GM21360 (cell line): Measurements from ENCODE around the gene OBSCN.

Experiments
- ATAC-seq: cut with Tn5 transposase; IDR thresholded peaks from one replicate; pipeline ENCODE4 v1.9.1; 2021; ENCODE audit warnings: mild to moderate bottlenecking, moderate library complexity; ENCODE audit not compliant: unreplicated experiment

OBSCN gene, protein sequence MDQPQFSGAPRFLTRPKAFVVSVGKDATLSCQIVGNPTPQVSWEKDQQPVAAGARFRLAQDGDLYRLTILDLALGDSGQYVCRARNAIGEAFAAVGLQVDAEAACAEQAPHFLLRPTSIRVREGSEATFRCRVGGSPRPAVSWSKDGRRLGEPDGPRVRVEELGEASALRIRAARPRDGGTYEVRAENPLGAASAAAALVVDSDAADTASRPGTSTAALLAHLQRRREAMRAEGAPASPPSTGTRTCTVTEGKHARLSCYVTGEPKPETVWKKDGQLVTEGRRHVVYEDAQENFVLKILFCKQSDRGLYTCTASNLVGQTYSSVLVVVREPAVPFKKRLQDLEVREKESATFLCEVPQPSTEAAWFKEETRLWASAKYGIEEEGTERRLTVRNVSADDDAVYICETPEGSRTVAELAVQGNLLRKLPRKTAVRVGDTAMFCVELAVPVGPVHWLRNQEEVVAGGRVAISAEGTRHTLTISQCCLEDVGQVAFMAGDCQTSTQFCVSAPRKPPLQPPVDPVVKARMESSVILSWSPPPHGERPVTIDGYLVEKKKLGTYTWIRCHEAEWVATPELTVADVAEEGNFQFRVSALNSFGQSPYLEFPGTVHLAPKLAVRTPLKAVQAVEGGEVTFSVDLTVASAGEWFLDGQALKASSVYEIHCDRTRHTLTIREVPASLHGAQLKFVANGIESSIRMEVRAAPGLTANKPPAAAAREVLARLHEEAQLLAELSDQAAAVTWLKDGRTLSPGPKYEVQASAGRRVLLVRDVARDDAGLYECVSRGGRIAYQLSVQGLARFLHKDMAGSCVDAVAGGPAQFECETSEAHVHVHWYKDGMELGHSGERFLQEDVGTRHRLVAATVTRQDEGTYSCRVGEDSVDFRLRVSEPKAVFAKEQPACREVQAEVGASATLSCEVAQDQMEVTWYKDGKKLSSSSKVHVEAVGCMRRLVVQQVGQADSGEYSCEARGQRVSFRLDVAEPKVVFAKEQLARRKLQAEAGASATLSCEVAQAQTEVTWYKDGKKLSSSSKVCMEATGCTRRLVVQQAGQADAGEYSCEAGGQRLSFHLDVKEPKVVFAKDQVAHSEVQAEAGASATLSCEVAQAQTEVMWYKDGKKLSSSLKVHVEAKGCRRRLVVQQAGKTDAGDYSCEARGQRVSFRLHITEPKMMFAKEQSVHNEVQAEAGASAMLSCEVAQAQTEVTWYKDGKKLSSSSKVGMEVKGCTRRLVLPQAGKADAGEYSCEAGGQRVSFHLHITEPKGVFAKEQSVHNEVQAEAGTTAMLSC (N-terminal part only)

DNA sequence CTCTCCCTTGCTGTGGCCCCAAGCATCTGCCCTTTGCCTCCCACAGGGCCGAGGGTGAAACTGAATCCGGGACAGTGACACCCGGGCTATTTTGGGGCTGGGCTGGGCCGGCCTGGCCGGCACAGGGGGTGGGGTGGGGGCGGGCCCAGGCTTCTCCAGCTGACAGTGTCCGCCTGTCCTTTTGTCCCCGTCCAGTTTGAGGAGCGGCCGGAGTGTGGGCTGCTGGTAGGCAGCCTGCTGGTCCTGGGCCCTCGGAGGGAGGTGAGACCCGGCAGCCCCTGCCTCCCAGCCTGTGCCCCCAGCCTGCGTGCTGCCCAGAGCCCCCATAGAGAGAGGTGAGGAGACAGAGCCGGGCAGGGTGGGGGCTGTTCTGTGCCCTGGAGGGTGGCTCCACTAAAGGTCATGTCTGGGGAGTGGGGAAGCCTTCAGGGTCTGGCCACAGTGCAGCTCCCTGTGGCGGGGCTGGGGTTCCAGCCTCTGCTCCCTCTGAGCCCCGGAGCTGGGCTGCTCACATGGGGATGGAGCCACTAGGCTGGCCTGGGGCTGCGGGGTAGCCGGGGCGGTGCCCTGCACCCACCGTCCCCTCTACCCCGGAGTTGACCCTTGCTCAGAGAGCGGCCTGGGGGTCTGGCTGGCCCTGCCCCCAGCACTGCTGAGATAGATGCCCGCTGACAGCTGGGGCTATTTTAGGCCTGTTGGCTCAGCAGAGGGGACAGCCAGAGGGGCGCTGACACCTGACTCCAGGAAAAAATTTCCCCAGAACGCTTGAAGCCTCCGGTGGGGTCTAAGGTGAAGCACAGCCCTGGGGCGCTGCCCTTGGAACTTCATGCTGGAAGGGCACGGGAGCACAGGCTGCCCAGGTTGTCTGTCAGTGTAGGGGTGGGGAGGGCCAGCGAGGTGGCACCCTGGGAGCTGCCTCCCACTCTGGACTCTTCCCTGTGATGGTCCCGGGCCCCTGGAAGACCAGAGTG lies at the start of gene OBSCN:
TSS of gene OBSCN (plus strand) at position 194 of the 971 bp plus-strand sequence. CDS start 3,740 bp downstream, outside the sequence.
- no peak for ATAC-seq

DNA sequence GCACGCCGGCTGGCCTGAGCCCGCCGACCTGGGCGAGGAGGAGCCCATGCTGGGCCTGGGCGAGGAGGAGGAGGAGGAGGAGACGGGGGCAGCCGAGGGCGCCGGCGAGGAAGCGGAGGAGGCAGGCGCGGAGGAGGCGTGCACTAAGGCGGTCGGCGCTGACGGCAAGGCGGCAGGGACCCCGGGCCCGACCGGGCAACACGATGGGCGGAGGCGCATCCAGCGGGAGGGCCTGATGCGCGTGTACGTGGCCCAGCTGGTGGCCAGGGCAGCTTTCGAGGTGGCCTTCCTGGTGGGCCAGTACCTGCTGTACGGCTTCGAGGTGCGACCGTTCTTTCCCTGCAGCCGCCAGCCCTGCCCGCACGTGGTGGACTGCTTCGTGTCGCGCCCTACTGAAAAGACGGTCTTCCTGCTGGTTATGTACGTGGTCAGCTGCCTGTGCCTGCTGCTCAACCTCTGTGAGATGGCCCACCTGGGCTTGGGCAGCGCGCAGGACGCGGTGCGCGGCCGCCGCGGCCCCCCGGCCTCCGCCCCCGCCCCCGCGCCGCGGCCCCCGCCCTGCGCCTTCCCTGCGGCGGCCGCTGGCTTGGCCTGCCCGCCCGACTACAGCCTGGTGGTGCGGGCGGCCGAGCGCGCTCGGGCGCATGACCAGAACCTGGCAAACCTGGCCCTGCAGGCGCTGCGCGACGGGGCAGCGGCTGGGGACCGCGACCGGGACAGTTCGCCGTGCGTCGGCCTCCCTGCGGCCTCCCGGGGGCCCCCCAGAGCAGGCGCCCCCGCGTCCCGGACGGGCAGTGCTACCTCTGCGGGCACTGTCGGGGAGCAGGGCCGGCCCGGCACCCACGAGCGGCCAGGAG lies 49.5 kb upstream of the OBSCN start:
- no peak for ATAC-seq

DNA sequence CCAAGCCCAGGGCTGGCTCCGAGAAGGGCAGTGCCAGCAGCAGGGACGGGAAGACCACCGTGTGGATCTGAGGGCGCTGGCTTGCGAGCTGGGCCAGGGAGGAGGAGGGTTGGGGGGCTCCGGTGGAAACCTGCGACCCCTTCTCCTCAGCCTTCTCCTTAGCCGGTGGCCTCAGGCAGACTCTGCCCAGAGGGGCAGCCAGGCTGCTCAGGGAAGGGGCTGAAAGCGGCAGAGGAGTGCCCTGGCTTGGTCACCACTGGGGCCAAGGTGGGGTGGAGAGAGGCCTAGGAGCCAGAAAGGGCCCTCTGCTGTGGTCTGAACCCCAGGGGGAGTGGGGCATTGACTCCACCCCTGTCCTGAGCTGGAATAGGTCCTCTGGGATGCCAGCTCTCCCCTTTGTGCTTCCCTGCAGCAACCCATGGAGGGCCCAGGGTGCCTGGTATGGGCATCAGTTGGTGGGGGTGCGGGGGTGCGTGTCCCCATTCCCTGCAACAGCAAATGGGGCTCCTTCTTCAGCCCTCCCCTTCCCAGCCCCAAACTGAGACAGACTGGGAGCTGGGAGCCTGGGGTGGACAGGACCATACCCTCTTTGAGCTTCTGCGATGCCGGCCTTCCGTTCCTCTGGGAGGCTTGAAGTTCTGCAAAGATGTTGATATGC lies 48.7 kb upstream of the OBSCN start:
- no peak for ATAC-seq

DNA sequence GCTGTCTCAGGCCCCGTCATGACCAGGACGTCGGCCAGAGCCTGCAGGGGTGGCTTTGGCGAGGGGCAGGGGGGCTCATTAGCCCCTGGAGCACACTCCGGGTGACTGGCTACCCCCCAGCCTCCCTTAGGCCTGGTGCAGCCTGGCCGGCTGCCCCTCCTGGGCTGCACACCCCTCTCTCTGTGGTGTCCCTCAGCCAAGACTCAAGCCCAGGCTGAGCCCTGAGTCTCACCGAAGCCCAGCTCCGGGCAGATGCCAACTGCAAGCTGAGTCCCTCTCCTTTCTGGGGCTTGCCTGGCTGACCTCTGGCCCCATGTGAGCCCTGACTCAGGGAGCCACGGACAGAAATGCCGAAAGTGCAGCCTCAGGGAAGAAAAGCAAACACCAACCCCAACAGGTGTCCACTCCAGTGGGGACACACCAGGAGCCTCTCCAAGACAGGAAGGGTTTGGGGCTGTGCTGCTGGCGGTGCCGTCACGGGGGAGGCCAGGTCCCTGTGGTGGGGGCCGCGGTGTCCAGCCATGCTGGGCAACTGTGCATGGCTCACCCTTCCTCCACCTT lies 47.6 kb upstream of the OBSCN start:
- no peak for ATAC-seq

DNA sequence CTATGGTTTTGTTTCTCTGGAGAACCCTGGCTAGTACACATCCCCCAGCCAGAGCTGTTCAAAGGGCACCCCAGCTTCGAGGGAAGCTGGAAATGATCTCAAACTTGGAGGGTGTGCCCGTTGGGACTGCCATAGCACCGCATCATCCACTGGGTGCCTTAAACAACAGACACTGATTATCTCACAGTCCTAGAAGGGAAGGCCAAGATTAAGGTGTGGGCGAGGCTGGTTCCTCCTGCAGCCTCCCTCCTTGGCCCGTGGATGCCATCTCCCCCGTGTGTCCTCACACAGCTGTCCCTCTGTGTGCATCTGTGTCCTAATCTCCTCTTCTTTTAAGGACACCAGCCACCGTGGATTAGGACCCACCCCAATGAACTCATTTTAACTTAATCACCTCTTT lies 46.5 kb upstream of the OBSCN start:
- no peak for ATAC-seq

DNA sequence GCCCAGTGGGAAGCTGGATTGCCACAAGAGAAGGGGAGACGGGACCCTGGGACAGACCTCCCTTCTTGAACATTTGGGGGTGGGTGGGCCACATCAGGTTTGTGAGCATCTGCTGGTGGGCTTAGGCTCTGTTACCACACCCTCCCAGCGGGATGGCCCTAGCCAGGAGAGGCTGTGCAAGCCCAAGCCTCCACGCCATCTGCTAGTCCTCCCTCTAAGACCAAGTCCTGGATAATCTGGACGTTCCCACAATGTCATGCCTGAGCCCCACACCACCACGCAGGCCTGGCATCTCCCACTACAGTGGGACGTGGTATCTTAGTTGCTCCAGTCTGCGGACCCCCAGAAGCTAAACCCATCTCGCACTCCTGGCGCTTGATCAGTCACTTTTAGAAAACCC lies 46.0 kb upstream of the OBSCN start:
- ATAC-seq = no peak

DNA sequence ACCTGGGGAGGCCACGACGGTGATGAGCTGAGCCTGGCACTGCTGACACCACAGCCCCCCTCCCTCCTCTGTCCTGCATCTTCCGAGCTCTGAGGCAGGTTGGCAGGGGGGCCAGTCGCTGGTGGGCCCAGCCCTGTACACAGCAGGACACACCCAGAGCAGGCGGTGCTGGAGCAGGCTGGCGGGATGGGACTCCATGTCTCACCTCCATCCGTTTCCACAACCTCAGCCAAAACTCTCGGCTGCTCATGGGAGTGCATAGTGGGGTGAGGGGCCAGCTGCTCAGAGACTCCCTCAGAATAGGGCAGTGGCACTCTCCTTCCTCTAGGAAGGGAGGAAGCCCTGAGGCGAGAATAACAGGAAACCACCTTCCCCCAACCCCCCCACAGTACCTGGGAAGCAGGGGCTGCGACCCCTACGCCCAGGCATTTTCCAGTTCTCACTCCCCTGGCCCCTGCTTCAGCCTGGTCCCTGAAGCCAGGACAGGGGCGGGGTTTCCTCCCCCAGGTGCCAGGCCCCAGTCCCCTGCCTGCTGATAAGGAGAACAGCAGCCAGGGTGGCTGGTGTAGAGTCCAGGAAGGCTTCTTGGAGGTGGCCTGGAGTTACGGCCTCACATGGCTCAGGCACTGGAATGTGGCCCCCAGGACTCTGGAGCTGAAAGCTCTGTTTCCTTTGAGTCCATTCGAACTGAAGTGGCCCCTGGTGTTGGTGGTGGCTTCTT lies 45.4 kb upstream of the OBSCN start:
- no peak for ATAC-seq

DNA sequence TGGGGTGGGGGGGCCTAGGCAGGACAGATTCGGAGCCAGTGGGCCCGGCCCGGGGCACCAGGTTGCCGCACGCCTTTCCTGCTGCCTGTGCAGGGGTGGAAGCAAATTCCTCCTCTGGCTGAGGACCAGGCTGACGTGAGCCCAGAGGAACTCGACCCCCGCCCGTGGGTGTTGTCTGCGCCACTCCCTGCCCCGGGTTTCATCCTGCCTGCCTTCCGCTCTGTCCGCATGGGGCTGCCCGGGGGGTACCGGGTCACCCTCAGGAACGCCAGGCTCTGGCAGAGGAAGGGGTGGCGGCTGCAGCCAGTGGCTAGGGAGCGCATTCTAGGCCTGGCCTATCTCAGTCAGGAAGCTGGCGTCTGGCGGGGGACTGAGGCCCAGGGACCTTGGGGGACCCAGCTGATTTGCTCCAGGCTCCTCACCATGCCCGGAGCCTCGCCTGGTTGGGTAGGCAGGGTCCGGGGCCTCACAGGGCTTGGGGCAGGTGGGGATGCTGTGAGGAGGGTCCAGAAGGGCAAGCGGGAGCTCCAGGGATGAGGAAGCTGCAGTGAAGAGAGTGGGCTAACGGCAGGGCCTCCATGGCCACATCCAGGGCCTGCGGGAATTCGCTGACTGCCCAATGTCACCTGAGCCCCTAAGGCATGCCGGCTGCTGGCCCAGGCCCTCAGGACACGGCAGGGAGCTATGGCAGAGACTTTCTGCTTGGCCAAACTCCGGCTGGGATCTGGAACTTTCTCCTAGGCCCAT lies 44.7 kb upstream of the OBSCN start:
- no peak for ATAC-seq

DNA sequence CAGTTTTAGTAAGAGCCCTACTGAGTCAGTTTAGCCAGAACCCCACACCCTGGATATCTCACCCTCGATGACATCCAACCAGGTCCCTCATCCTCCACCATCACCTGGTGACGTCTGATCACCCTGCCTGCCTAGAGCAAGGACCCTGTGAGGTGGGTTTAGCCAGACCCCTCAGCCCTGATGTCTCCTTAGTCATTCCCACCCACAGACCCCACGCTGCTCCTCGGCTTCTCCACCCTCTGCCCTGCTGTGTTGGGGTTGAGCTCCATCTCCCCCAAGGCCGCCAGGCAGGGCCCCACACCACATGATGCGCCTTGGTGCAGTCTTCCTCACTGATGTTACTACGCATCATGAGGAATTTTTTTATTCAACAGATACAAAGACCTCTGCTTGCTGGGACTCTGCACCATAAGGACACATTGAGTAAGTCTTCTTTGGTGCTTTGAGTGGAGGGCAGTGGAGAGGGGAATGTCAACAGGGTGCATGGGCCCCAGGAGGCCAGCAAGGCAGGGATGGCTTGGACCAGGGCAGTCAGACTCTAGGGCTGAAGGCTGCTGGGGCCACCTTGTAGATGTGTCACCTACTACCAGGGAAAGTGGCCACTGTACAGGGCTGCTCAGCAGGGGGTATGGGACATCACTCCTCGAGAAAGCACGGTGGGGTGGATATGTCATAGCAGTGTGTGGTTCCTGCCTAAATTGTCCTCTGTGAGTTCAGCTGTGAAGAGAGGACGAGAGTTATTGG lies 43.9 kb upstream of the OBSCN start:
- no peak for ATAC-seq

DNA sequence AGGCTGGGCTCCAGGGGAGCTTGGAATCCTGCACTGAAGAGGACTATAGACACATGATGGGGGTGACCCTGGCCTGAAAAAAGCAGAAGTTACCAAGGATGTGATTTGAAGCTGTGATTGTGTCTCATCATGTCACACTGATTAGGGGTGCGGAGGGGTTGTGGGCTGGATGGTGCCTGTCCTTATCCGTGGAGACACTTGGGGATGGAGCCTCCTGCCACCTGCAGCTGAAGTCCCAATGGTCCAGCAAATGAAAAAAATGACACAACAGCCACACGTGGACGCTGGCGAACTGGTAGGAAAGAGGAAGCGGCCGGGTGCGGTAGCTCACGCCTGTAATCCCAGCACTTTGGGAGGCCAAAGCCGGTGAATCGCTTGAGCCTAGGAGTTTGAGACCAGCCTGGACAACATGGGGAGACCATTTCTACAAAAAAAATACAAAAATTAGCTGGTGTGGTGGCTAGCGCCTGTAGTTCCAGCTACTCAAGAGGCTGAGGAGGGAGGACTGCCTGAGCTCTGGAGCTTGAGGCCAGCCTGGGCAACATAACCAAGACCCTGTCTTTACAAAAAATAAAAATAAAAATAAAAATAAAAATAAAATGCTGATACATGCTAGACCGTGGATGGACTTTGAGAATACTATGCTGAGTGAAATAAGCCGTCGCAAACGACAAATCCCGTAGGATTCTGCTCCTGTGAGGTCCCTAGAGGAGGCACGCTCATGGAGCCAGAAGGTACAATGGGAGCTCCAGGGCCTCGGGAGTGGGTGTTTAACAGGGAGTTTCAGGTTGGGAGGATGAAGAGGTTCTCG lies 43.1 kb upstream of the OBSCN start:
- no peak for ATAC-seq

DNA sequence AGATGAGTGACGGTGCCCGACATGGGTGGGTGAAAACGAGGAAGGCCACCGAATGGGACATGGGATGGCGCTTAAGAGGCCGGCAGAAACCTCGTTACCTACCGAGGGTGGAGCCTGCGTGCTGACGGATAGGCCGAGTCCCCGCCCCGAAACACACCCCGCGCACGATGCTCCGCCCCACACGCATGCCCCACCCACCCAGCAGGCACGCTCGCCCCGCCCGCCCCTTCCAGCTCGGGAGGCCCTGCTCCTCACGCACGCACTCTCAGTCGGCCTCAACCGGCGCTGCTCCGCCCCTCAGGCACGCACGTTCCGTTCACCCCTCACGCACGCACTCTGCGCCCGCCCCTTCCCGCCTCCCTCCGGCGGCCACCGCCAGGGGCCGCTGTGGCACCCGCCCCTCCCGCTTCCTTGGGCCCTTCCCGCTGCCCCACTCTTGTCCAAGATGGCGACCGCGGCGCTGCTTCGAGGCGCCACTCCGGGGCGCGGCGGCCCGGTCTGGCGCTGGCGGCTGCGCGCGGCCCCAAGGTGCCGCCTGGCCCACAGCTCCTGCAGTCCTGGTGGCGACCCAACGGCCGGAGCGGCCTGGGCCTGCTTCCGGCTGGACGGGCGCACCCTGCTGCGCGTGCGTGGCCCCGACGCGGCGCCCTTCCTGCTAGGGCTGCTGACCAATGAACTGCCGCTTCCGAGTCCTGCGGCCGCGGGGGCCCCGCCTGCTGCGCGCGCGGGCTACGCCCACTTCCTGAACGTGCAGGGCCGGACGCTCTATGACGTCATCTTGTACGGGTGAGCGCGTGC lies 42.3 kb upstream of the OBSCN start, which contains the start of gene IBA57:
TSS of gene IBA57 (plus strand) at position 433 of the 798 bp plus-strand sequence. CDS start at position 446, 13 bp downstream.
- peak; percentile 82 for ATAC-seq

DNA sequence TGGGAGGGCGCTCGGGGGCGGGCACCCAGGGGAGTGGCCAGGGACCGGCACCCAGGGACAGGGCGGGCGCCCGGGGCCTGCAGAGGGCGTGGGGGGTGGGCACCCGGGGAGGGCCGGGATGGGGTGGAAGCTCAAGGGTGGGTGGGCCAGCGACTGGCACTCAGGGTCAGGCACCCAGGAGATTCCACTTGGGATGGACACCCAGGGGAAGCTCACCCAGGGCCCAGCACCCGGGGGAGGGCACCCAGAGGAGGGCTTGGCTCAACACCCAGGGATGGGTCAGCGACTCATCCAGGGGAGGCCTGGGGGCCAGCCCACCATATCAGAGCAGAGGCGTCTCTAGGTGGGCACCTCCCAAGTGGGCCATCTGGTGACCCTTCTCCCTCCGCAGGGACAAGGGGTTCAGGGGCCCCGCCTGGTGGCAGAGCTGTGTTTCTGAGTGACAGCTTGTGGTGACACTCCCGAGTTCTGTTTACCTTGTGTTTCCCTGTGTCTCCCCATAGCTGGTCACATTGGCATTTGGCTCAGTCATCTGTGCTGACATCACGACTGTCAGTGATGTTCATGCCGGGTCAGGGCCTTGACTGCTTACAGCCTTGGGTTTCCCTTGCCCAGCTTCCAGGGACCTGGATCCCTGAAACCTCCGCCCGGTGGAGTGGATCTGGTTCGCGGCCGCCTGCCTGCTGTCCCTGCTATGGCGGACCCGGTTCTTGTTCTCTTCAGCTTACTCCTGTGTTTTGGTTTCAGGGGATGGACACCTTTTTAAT lies 41.5 kb upstream of the OBSCN start:
- ATAC-seq = peak; percentile 18

DNA sequence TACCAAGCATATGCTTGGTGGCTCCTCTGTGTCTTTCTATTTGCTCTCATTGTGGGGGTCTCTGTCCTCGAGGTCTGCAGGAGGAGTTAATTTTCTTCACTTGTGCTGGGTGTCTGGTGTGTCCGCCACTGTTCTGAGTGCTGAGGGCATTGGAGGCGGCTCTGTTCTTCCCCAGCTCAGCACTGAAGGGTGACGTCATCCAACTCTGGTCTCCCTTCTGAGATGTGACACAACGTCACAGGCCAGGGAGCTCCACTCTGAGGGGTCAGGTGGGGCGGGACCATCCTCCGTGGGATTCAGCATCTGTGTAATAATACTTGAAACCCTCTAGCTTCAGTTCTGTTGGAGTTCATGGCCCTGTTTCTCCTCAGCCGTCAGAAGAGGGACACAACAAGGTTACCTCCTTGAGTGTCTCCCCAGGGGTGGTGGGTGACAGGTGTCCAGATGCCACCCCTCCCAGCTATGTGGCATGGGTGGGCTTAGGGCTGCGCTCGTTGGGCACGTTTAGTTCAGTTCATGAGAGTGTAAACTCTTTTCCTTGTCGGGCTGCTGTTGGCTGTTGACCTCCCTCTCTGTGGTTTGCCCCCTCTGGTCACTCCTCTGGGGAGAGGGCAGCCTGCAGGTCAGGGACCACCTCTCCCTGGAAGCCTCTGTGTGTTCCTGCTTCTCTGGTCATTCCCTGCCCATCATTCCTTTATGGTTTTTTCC lies 39.1 kb upstream of the OBSCN start:
- ATAC-seq = no peak
